Measurements from ENCODE around the gene FARSA. TPM values are rescaled to one million over a fixed set of nuclear protein-coding genes. Genes with fewer than 3 reads are reported as not detected.

Gene FARSA
- polyA plus RNA-seq, 2 of the 4 experiments (the other 2 are of a cell fraction), result 18.1 to 58.7 TPM

GRCh38 chr19:12953799-12954611 lies 20.5 kb upstream of the FARSA start:
- 0 out of 6 replicates have a peak overlapping the region, but pooled peaks of 1 of the 2 experiments have one; percentile 12 for H3K27ac ChIP-seq
- ATAC-seq (no peak), FAIRE-seq (no peak), DNase-seq (ENCODE audit: low read depth in 1 of 2, low spot score in 1 of 2) (no peak)
- no peak for TF ChIP-seq USF2 (IDR thresholded peaks at IDR 0.05)
- POLR2A ChIA-PET, result interaction anchor here (0.8 kb wide), 1 partner anchor 20 kb away, joined by 3 read pairs; the partner anchor contains the start of gene FARSA
- CTCF ChIA-PET, result interaction anchor here (1.2 to 5.7 kb wide), 3 partner anchors 11 to 69 kb away, joined by 3 to 43 read pairs (median 6); no protein-coding TSS in a partner anchor
- WGBS (ENCODE audit: missing lambda C conversion rate), result 89% methylated on average over 9 of the region's 12 CpGs
- H3K4me3 ChIP-seq, result no peak overlapping the region
- peaks cover 21% of the 10 kb centered on the region; the same call in 2 of the 3 replicates for H3K4me1 ChIP-seq
- H3K4me2 ChIP-seq, result no peak overlapping the region; the same call in 2 of the 3 replicates
- no peaks in the 10 kb centered on the region for H3K9me3 ChIP-seq

- WGBS (ENCODE audit: missing lambda C conversion rate), result 79% methylated on average over 8 of the region's 11 CpGs
- TF ChIP-seq E2F6 (IDR thresholded peaks at IDR 0.05; ENCODE audit: borderline replicate concordance, low read depth) (no peak), ZSCAN20 (CRISPR knock-in tag; IDR thresholded peaks at IDR 0.05) (no peak), HOXB13 (CRISPR knock-in tag; IDR thresholded peaks at IDR 0.05; ENCODE audit: low read depth) (no peak), EHF (CRISPR knock-in tag; IDR thresholded peaks at IDR 0.05) (no peak), HOXB5 (CRISPR knock-in tag; IDR thresholded peaks at IDR 0.05) (no peak), ZNF302 (CRISPR knock-in tag; IDR thresholded peaks at IDR 0.05) (no peak), ZFP36 (IDR thresholded peaks at IDR 0.05; ENCODE audit: borderline replicate concordance, partially characterized antibody) (no peak), FOXS1 (CRISPR knock-in tag; IDR thresholded peaks at IDR 0.05) (no peak)
- Histone ChIP-seq H3K4me1 (peaks cover 21% of the 10 kb centered on the region; the same call in 2 of the 3 replicates), H3K4me2 (no peak overlapping the region), H3K4me3 (no peak overlapping the region), H3K27ac (peak overlapping the region in 1 of 2 experiments; percentile 24; a peak in 1 of 6 replicates), H3K9me3 (no peaks in the 10 kb centered on the region)
- ChIA-PET CTCF (interaction anchor here (2.2 to 5.7 kb wide), 2 partner anchors 12 to 23 kb away, joined by 6 to 43 read pairs; no protein-coding TSS in a partner anchor), POLR2A (interaction anchor here (0.6 kb wide), 1 partner anchor 8 kb away, joined by 3 read pairs; no protein-coding TSS in a partner anchor)
- FAIRE-seq (no peak), DNase-seq (ENCODE audit: low read depth in 1 of 2, low spot score in 1 of 2) (no peak), ATAC-seq (no peak)
Observed at GRCh38 chr19:12953138-12953798, 19.8 kb upstream of the FARSA start.

GRCh38 chr19:12952488-12953137 lies 19.1 kb upstream of the FARSA start:
- Histone ChIP-seq H3K4me2 (no peak overlapping the region), H3K9me3 (no peaks in the 10 kb centered on the region), H3K27ac (no peak overlapping the region), H3K4me3 (no peak overlapping the region), H3K4me1 (peaks cover 25% of the 10 kb centered on the region; the same call in 2 of the 3 replicates)
- CTCF ChIA-PET, result interaction anchor here (2.2 to 5.7 kb wide), 2 partner anchors 12 to 24 kb away, joined by 6 to 43 read pairs; no protein-coding TSS in a partner anchor
- WGBS (ENCODE audit: missing lambda C conversion rate), result 64% methylated on average over 9 of the region's 12 CpGs
- DNase-seq (ENCODE audit: low read depth in 1 of 2, low spot score in 1 of 2) (no peak), FAIRE-seq (no peak), ATAC-seq (no peak)
- POLR2A ChIA-PET, result interaction anchor here (0.6 kb wide), 1 partner anchor 9 kb away, joined by 3 read pairs; no protein-coding TSS in a partner anchor
- no peak for TF ChIP-seq KDM5A (IDR thresholded peaks at IDR 0.05)
- TF ChIP-seq BCL3 (IDR thresholded peaks at IDR 0.05), result no peak
- no peak for TF ChIP-seq CHD2 (IDR thresholded peaks at IDR 0.05; ENCODE audit: low read length, partially characterized antibody)
- TF ChIP-seq ESRRA (IDR thresholded peaks at IDR 0.05; ENCODE audit: borderline replicate concordance, low read length), result no peak
- TF ChIP-seq POLR2AphosphoS2 (conservative IDR thresholded peaks at IDR 0.05; ENCODE audit: low read length), result no peak
- TF ChIP-seq NFE2L2 (conservative IDR thresholded peaks at IDR 0.05; ENCODE audit: low read length), result no peak
- no peak for TF ChIP-seq KDM1A (IDR thresholded peaks at IDR 0.05; ENCODE audit: low read depth)
- no peak for TF ChIP-seq REST (IDR thresholded peaks at IDR 0.05)
- no peak for TF ChIP-seq HMGXB4 (CRISPR knock-in tag; IDR thresholded peaks at IDR 0.05; ENCODE audit: borderline replicate concordance)
- no peak for TF ChIP-seq E2F6 (IDR thresholded peaks at IDR 0.05; ENCODE audit: borderline replicate concordance, low read depth)
- no peak for TF ChIP-seq EHF (CRISPR knock-in tag; IDR thresholded peaks at IDR 0.05)

Data from A549 (cell line).